Activated T-cell treated with anti-CD3 and anti-CD28 coated beads for 4 hours (primary cell): Measurements from ENCODE around the gene TWIST2.

Experiments
- DNase-seq: peaks from one replicate; pipeline ENCODE4 v3.0.0-alpha.2; 2020

Gene TWIST2

DNA sequence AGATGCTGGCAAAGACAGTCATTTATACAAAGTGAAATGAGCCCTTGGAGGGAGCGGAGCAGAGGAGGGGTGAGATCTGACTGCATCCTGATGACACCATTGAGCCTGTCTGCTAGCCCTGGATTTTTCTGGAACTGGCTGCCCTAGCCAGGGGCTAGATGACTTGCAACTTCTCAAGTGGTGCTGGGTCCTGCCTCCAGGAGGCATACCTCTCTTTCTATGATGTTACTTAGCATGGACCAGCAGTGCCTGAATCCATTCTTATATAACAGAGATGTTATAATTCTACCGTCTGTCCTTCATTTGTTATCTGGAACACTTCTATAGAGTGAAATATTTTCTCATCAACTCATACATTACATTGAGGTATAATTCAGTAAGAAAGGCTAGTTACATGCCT is 8.5 kb upstream of the TWIST2 start:
- DNase-seq, result no peak

DNA sequence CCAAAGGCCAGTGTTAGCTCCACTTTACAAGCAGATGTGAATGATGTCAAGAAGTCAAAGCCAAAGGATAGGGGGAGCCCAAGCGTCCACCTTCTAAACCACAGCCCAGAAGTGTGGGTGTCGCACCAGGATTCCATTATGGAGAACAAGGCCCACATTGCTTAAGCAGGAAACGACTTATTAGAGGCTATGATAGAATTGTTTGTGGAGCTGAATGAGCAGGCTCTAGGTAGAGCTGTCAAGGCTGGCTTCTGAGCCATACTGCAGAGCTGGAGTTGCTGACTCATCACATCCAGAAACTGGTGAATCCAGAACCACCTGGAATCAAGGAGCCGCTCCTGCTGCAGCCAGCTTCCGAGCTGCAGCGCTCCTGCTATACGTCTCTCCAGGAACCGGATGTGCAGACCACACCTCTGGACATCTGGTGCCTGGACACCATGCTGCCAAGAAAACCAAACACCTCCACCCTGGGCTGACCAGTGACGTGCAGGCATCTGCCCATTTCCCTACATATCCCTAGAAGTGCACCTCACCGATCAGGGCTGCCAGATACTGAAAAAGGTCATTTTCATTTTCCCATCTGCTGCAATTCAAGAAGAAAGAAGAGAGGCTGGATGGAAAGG is 6.2 kb upstream of the TWIST2 start:
- DNase-seq, result no peak

DNA sequence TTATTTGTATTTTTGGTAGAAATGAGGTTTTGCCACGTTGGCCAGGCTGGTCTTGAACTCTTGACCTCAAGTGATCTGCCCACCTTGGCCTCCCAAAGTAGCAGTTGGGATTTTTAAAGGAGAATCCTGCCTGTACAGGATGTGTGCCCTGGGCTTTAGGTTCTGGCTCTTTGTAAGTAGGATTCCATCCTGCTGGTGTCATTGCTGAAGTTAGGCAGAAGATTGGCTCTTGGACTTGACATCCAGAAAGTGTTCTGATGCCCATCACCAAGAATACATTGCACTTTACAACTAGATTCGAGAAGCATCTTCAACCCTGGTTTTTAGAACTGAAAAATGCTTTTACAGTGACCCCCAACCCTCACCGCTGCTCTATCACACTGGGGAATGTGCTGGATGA is 4.4 kb upstream of the TWIST2 start:
- no peak for DNase-seq

GRCh38 chr2:238845583-238846377 is 2.1 kb upstream of the TWIST2 start:
- no peak for DNase-seq

DNA sequence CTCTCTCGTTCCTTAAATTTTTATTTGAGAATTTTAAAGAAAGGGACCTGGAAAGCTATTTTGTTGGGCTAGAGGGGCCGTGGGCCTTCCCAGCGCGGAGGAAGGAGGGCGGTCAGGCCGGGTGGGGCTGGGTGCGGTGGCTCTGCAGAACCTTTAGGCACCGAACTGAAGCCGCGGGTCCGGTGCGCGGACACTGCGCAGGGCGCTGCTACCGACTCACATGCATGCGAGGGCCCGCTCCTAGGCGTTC is 1.6 kb upstream of the TWIST2 start:
- DNase-seq, result no peak

DNA sequence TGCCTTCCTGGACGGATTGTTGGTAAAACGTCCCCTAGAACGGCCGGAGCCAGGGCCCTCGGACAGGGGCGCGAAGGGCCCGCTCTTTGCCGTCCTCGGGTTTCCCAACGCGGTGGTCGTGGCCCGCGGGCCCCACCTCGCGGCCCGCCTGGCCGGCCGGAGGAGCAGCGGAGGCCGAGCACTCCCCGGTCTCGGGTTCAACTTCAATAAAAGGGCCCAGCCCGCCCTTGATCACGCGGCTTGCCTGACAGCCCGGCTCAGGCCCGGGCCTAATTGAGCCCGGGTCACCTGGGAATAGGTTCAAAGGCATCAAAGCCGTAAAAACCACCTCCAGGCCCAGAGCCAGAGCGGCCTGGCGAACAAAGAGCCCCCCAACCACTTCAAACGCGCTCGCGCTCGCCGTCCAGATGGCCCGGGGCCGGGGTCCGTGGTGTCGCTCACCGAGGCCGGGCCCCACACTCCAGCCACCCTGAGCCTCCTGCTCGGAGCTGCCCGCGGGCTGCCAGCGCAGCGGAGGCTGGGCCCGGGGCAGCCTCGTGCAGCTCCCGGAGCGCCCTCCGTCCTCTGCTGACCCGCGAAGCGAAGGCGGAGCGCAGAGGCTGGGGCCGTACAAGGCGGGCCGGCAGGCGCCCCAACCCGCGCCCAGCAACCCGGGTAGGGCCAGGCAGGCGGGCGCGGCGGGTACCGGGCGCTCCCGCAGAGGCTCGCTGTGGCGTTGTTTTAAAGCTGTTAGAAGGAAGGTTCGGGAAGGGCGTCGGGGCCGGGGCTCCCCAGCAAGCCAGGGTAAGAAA is 1.1 kb upstream of the TWIST2 start:
- DNase-seq, result no peak

DNA sequence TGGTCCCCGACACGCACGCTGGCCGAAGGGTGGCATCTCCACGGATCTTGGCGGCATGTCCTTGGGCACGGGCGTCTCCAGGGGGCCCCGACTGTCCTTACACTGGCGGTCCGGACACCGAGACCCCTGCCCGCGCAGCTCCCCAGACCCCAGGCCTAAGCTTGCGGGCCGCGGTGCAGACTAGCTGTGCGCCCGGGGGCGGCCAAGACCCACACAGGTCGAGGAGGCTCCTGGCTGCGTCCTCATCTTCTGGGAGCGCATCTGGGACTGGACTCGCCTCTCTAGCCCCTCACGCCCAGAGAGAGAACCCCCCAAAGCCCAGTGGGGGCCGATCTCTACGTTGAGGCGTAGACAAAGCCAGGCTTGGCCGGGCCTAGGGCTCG is 475 bp upstream of the TWIST2 start:
- no peak for DNase-seq

GRCh38 chr2:238848691-238848975 is 748 bp downstream of the TWIST2 start:
- DNase-seq, result no peak

DNA sequence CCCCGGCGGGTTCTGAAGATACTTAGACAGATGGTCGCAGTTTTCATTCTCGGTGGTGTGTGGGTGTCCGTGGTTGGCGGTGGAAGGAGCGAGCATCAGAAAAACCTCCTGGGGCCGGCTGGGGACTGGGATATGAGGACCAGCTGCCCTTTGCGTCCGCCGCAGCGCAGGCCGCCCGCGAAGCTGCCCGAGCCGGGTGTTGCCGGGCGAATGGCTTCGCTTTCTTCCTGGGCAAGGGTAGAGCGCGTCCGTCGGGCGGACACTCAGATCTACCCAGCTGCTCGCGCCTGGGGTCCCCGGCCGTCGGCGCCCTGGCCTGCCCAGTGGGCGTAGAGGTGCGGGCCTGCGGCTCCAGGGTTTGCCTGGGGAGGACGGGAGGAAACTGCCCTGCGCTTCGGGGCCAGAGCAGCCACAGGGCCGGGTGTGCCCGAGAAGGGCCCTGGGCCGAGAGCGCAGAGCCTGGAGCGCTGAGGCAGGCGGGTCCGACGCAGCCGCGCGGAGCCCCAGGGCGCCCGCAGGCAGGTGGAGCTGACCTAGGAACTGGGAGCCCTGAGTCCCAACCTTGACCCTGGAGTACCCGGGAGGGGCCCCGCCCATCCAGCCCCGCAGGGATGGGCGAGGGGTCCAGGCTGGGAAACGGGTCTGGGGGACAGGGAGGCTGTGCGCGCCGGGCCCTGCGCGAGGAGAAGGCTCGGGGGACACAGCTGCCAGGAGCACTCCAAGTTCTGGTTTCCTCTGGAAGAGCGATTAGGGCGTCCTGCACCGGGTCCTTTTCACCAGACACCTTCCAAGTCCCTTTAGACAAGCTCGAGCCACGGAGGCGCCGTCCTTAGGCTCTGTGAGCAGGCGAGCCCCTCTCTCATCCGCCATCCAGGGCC is 1.3 kb downstream of the TWIST2 start:
- DNase-seq, result no peak

GRCh38 chr2:238850091-238850490 is 2.2 kb downstream of the TWIST2 start:
- no peak for DNase-seq

- no peak for DNase-seq
Observed at GRCh38 chr2:238851026-238851425, 3.1 kb downstream of the TWIST2 start.

DNA sequence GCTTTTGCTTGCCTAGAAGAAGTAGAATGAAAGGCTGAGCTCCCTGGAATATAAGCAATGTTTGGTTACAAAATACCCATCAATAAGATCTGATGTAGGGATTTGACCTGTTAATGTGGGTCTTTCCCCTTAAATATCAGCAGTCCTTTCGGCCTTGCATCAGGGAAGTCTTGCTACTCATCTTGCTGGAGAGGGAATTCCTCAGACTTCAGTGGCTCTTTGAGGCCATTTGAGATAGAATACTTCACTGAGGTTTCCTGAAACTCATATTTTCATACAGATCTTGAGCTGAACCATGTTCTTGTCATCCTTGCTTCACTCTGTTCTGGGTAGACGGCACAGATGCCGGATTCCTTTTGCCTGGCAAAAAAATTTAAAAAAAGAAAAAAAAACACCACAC is 3.9 kb downstream of the TWIST2 start:
- DNase-seq, result no peak

DNA sequence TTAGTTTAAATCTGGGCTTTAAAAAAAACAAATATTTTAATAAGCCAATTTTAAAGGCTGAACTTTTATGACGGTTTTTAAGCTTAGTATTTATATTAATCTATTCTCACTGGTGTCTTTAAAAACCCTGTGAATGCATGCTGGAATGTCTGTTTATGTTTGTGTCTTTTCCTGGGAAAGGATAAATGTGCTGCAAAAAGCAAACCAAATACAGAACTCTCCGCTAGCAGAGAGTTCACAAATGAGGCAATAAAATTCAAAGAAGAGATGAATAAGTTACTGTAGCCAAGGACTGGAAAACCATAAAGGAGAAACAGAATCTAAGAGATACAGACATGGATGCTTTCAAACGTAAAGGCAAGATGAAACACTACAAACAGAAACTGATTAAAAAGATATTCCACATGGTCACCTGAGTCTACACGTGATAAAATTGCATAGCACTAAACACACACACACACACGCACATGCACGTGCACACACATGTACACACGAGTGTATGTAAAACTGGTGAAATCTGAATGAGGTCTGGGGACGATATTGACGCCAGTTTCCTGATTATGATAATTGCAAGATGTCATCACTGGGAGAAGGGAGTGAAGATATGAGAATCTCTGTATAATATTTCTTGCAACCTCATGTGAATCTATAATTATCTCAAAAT is 4.5 kb downstream of the TWIST2 start:
- no peak for DNase-seq

DNA sequence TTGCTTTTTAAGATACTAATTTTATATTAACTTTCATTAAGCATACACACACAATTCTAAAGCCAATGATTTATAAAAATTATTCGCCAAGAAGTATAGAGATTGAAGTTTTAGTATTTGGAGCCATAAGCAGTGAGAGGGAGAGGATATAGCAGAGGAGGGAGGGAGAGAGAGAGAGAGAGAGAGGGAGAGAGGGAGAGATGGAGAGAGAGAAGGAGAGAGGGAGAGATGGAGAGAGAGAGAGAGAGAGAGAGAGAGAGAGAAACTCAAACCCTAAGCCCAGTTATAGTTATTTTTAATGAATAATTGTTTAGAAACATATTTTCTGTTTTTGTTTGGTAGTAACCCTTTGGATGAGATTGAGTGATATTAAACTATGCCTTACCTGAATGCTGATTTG is 5.3 kb downstream of the TWIST2 start:
- no peak for DNase-seq

- no peak for DNase-seq
Observed at GRCh38 chr2:238853721-238854120, 5.8 kb downstream of the TWIST2 start.

DNA sequence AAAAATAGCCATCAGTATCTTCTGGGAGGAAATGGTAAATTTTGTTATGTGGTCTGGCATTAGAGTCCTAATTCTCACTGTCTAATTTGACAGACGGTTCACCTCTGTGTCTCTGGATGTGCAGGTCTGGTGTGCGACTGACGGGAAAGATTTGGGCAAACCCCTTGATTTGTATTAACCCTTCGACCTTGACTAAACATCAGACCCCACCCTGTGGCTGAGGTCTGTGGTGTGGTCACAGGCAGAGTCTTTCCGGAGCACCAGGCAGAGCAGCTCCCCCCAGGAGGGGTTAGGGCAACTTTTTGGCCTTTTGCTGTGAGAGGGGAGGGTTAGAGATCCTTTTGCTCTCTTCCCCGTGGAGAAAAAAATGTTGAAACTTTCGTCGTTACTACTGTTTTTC is 6.4 kb downstream of the TWIST2 start:
- DNase-seq, result no peak

- no peak for DNase-seq
Observed at GRCh38 chr2:238854699-238855229, 6.9 kb downstream of the TWIST2 start.

GRCh38 chr2:238855299-238855698 is 7.4 kb downstream of the TWIST2 start:
- no peak for DNase-seq

DNA sequence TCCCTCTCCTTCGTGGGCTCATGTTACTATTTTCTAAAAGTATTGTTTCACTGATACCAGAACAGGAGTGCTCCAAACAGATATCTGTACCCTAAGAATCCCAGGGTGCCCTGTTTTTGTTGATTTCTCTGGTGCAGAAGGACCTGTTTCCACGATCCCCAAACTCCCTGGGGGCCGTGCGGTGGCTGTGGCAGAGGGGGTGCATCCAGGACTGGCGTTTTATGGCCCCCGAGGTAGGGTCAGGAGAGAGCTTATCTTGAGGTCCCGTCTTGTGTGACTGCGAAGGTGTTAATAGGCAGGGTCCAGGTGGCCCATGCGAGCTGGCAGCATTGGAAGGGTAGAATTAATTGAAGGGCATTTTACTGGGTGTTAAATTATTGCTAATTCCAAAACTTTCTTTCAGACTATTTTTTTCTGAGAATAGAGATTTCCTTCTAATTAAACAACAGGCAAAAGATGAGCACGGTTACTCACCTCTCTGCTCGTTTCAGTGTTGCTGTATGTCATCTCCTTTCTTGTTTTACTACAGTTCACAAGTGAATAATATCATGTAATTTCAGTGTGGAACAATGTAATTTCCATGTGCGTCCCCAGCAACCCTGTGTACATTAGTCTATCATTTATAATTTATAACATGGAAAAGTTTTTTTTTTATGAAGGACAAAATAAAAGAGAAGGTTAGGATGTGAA is 8.2 kb downstream of the TWIST2 start:
- DNase-seq, result no peak

- no peak for DNase-seq
Observed at GRCh38 chr2:238856713-238857567, 9.1 kb downstream of the TWIST2 start.

DNA sequence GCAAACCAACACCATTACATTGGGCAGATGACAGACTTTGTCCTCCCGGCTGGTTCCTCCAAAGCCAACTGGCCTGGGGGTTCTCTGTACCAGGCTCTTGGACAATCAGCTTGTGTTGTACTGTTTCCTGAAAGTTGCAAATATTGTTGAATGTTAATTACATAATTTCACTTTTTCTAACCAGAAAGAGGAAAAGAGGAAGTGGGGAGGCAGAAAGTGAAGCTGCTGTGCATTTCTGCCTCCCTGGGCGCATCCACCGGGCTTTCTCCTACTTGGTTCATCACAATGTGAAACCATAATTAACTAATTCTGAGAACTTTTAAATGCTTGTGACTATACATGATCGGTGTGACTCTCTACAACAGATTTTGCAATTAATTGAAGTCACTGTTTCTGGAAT is 10.1 kb downstream of the TWIST2 start:
- DNase-seq, result no peak
